Fibroblast of the aortic adventitia (primary cell): Measurements from ENCODE around the gene OR10G3. TPM values are rescaled to one million over a fixed set of nuclear protein-coding genes. Genes with fewer than 3 reads are reported as not detected.

Source experiments
- DNase-seq: peaks from one replicate; pipeline ENCODE4 v3.0.0-alpha.2; 2010; ENCODE audit warnings: low read depth
- H3K4me3 ChIP-seq: 2 replicates; pipeline ENCODE4 v1.5.1; 2011; ENCODE audit warnings: low read depth, mild to moderate bottlenecking, control low read depth, low read length, moderate library complexity
- total RNA-seq: library from RNA; depleted of rRNA; stranded (reverse); fragments of >200 nt; gene quantifications from 2 replicates; pipeline ENCODE4 v1.2.3, GENCODE V29; 2012; ENCODE audit warnings: low replicate concordance
- TF ChIP-seq, protein P1 (sequence below): IDR thresholded peaks from 2 replicates; pipeline ENCODE4 v1.5.1; 2011; ENCODE audit warnings: mild to moderate bottlenecking, low read length, control low read depth, inconsistent platforms; ENCODE audit not compliant: insufficient read depth

Gene OR10G3
- total RNA-seq, 1 donor = not detected

DNA sequence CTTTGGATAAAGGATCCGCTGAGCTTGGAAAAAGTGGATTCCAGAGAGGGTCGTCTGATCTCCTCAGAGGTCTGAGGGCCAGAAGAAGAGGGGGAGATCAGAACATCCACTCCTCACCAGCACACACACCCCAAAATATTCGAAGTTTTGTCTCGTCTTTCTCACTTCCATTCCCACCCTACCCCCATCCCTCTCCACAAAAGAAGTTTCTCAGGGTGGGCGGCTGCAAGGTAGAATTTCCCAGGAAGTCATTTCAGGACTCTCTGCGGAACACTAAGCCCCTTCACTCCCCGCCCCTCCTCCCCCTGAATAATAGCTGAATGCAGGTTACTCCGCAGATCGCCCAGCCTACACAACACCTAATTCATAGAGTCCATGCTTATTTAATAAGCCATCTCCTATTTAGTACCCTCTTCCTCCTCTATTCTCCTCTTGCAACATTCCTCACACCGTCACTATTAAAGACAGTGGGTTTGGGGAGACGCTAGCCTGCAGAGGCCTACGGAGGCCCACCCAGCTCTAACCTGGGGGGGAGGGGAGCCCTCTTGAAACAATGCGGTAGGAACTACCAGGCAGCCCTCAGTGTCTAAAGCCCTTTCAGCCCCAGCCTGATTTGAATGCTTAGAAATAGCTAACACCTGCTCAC is 53.1 kb downstream of the OR10G3 start:
- no peak for DNase-seq
- peak overlapping the region; percentile 77 for H3K4me3 ChIP-seq
- TF ChIP-seq, protein P1, sequence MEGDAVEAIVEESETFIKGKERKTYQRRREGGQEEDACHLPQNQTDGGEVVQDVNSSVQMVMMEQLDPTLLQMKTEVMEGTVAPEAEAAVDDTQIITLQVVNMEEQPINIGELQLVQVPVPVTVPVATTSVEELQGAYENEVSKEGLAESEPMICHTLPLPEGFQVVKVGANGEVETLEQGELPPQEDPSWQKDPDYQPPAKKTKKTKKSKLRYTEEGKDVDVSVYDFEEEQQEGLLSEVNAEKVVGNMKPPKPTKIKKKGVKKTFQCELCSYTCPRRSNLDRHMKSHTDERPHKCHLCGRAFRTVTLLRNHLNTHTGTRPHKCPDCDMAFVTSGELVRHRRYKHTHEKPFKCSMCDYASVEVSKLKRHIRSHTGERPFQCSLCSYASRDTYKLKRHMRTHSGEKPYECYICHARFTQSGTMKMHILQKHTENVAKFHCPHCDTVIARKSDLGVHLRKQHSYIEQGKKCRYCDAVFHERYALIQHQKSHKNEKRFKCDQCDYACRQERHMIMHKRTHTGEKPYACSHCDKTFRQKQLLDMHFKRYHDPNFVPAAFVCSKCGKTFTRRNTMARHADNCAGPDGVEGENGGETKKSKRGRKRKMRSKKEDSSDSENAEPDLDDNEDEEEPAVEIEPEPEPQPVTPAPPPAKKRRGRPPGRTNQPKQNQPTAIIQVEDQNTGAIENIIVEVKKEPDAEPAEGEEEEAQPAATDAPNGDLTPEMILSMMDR = no peak

DNA sequence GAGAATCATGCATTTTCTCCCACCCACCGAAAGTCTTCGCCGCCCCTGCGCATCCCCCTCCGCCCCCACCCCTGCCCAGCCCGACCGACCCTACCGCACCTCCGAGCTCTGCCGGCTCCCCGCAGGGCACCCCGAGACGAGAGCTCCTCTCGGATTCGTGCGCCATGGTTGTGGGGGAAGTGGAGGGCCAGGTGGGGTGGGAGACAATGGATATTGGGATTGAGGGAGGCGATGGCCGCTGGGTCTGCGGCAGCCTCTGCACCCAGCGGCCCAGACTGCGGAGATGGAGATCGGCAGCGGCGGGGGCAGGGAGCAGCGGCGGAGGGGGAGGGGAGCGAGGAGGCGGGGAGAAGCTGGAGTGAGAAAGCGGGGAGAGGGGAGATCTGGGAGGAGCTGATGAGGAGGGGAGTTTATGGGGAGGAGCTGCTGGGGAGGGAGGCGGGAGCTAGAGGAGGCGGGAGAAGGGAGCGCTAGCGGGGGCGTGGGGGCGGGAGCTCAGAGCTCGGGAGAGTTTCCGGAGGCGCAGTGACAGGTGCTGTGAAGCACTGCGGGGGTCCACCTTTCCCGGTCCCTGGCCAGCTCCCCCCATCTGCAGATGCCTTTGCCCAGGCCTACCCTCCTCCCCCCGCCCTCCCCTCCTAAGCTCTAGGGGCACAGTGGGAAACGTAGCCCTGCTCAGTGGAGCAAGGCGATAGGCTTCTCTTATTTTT is 53.8 kb downstream of the OR10G3 start, which contains the start of gene SALL2:
Gene SALL2, minus strand, starts transcription at position 385 of the 710 bp plus-strand sequence. Its CDS starts 219 bp downstream, at position 166.
- DNase-seq = peak; percentile 49
- H3K4me3 ChIP-seq = peak within 1 kb of the TSS; percentile 77
- TF ChIP-seq, protein P1 = no peak

DNA sequence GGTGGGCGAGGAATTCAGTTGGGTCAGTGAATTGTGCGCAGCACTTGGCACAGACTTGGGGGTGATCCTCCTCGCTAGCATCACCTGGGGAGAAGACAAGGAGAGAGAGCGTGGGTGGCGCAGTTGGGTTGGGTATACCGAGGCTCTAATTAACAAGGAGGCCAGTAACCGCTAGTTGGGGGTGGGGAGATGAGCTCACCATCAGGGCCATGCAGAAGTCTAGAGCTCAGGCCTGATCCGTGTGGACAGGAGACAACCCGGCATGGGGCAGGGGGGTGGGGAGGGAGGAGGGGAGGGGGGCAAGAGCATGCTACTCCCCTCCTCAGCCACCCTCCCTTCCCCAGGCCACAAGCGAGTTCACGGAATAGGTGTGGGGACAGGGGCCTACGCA is 54.3 kb downstream of the OR10G3 start:
- TF ChIP-seq, protein P1 = no peak
- DNase-seq = no peak
- H3K4me3 ChIP-seq = peak overlapping the region; percentile 77

DNA sequence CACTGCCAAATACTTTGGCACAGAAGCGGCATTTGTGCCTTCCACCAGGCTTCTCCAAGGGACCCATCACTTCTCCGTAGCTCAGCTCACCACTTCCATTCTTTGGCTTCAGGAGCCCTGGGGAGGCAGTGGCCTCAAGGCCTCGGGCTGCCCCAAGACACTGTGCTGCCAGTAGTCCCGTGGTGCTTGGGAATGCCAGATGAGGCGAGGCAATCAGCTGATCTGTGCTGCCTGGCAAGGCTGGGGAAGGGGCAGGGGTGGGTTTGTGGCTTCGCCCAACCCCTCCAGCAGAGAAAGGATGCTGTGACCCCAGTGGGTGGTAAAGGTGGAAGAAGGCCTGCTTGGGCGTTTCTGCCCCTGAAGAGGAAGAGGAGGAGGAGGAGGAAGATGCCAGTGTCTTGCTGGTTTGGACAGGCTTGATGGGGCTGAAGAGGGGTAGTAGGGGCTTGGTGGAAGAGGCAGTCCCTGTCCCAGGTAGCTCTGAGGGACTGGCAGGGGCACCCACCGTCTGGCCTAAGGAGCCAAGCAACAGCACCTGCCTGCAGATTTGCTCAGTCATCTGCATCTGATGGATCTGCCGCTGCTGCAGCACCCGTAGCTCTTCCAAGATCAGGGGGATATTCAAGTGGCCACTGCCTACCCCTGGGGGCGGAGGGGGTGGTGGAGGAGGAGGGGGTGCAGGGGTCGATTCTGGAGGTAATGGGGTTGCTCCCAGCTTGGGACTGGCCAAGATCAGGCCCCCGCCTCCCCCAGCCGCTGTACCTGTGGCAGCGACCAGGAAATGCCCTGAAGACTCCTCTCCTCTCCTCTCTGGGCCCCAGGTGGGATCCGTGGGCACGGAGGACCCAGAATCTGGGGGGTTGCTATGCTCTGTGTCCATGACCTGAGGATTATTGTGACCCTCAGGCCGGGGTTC is 55.0 kb downstream of the OR10G3 start:
- TF ChIP-seq, protein P1 = no peak
- H3K4me3 ChIP-seq = peak overlapping the region; percentile 77
- no peak for DNase-seq

DNA sequence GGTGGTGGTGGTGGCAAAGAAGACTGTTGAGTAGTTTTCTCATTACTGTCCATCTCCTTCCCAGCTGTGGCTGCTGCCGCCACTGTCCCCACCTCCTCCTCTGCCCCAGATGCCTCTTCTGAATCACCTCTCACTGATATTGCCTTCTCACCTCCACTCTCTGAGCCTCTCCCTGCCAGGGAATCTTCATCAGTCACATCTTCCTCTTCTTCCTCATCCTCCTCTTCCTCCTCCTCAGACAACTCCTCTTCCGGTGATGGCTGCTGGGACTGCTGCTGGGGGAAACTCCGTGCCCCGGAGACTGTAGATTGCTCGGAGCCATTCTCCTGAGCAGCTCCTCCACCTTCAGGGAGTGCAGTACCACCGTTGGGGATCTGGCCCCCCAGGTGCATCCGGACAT is 56.7 kb downstream of the OR10G3 start:
- no peak overlapping the region for H3K4me3 ChIP-seq
- DNase-seq = no peak
- TF ChIP-seq, protein P1 = no peak

DNA sequence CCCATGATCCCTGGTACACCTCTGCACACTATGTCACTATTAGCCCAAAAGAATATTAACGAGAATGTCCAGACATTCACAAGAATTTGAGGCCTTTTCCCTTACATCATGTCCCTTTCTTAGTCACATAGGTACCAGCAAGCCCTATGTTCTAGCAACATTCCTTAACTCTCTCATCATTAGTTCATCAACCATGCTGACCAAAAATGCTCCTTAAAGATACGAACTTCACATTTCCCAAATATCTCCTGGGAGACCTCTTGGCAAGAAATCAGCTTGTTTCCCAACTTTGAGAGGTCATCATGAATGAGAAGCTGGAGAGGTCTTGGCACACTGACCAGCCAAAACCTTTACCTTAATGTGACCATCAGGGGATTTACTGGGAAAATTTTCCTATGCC is 58.4 kb downstream of the OR10G3 start:
- TF ChIP-seq, protein P1 = no peak

More for the DNA sequence above, 58.4 kb downstream of the OR10G3 start:
- DNase-seq = peak; percentile 78
- H3K4me3 ChIP-seq = no peak overlapping the region
